ENCODE results near the gene ENKD1. TPM values are rescaled to one million over a fixed set of nuclear protein-coding genes. Genes with fewer than 3 reads are reported as not detected.

ENKD1 gene
- total RNA-seq, 1 donor from 2014 or later, result 9.6 TPM

- H3K27ac ChIP-seq (replicated peaks), result no peak overlapping the region
- intact Hi-C loops (cut with micrococcal nuclease), result no loop called here
- H3K27me3 ChIP-seq (ENCODE audit: low read depth), result no peaks in the 10 kb centered on the region
- TF ChIP-seq, protein P1, sequence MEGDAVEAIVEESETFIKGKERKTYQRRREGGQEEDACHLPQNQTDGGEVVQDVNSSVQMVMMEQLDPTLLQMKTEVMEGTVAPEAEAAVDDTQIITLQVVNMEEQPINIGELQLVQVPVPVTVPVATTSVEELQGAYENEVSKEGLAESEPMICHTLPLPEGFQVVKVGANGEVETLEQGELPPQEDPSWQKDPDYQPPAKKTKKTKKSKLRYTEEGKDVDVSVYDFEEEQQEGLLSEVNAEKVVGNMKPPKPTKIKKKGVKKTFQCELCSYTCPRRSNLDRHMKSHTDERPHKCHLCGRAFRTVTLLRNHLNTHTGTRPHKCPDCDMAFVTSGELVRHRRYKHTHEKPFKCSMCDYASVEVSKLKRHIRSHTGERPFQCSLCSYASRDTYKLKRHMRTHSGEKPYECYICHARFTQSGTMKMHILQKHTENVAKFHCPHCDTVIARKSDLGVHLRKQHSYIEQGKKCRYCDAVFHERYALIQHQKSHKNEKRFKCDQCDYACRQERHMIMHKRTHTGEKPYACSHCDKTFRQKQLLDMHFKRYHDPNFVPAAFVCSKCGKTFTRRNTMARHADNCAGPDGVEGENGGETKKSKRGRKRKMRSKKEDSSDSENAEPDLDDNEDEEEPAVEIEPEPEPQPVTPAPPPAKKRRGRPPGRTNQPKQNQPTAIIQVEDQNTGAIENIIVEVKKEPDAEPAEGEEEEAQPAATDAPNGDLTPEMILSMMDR (IDR thresholded peaks at IDR 0.05; ENCODE audit: borderline replicate concordance), result no peak
- H3K4me3 ChIP-seq, result no peak overlapping the region
- peaks cover 47% of the 10 kb centered on the region for H3K4me1 ChIP-seq
- peaks cover 13% of the 10 kb centered on the region for H3K36me3 ChIP-seq
- H3K9me3 ChIP-seq (replicated peaks), result no peaks in the 10 kb centered on the region
- DNase-seq, result no peak
These were observed 1.7 kb downstream of the ENKD1 start for GRCh38 chr16:67664871-67665270.

DNA sequence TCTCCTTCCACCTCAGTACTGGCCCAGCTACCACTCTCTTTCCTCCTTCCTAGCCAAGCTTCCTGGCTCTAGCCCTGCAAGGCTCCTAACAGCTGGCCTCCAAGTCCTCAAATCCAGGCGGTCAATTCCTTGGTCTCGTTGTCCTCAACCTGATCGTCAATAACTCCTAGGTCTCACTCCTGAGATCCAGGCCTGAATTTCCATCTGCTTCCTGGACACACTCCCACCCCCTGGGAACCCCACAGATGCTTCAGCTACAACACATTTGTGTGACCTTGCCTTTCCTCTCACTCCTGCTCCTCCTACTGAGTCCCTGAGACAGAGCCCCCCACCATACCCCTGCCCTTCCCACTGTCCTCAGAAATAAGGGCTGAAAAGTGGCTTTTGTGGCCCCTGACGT, 2.3 kb downstream of the ENKD1 start:
- TF ChIP-seq, protein P1 (IDR thresholded peaks at IDR 0.05; ENCODE audit: borderline replicate concordance), result no peak
- no peaks in the 10 kb centered on the region for H3K9me3 ChIP-seq (replicated peaks)
- H3K4me3 ChIP-seq, result no peak overlapping the region
- peaks cover 13% of the 10 kb centered on the region for H3K36me3 ChIP-seq
- DNase-seq, result no peak
- intact Hi-C loops (cut with micrococcal nuclease), result no loop called here
- H3K27me3 ChIP-seq (ENCODE audit: low read depth), result no peaks in the 10 kb centered on the region
- peaks cover 53% of the 10 kb centered on the region for H3K4me1 ChIP-seq
- no peak overlapping the region for H3K27ac ChIP-seq (replicated peaks)

GRCh38 chr16:67663877-67664222, 2.7 kb downstream of the ENKD1 start:
- no peaks in the 10 kb centered on the region for H3K9me3 ChIP-seq (replicated peaks)
- peaks cover 13% of the 10 kb centered on the region for H3K36me3 ChIP-seq
- H3K27me3 ChIP-seq (ENCODE audit: low read depth), result no peaks in the 10 kb centered on the region
- intact Hi-C loops (cut with micrococcal nuclease), result no loop called here
- no peak overlapping the region for H3K4me3 ChIP-seq
- DNase-seq, result no peak
- no peak overlapping the region for H3K27ac ChIP-seq (replicated peaks)
- H3K4me1 ChIP-seq, result peaks cover 57% of the 10 kb centered on the region
- TF ChIP-seq, protein P1 (IDR thresholded peaks at IDR 0.05; ENCODE audit: borderline replicate concordance), result no peak

GRCh38 chr16:67663151-67663876, 3.2 kb downstream of the ENKD1 start:
- no peak for DNase-seq
- intact Hi-C loops (cut with micrococcal nuclease), result no loop called here
- no peaks in the 10 kb centered on the region for H3K9me3 ChIP-seq (replicated peaks)

DNA sequence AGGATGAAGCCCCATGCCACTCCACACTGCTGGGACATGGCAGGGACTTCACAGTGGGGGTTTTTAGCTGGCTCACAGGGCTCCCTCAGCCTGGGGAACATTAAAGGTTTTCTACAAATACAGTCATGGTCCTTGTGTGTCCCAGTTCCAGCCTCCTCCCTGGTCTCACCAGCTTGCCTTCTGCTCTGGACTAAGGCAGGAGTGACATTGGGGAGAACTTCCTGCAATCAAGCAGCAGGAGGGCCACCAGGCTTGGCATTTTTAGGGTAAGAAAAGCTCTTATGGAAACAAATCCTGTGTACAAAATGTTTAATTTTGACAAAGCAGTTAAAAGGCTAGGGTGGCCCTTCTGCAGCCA, 3.9 kb downstream of the ENKD1 start:
- peaks cover 13% of the 10 kb centered on the region for H3K36me3 ChIP-seq
- H3K4me3 ChIP-seq, result no peak overlapping the region
- no peak for DNase-seq
- TF ChIP-seq, protein P1 (IDR thresholded peaks at IDR 0.05; ENCODE audit: borderline replicate concordance), result no peak
- intact Hi-C loops (cut with micrococcal nuclease), result no loop called here
- no peak overlapping the region for H3K27ac ChIP-seq (replicated peaks)
- H3K9me3 ChIP-seq (replicated peaks), result no peaks in the 10 kb centered on the region
- H3K4me1 ChIP-seq, result peaks cover 53% of the 10 kb centered on the region
- H3K27me3 ChIP-seq (ENCODE audit: low read depth), result no peaks in the 10 kb centered on the region

More at GRCh38 chr16:67663151-67663876, 3.2 kb downstream of the ENKD1 start:
- TF ChIP-seq, protein P1 (IDR thresholded peaks at IDR 0.05; ENCODE audit: borderline replicate concordance), result no peak
- H3K4me3 ChIP-seq, result no peak overlapping the region
- H3K27me3 ChIP-seq (ENCODE audit: low read depth), result no peaks in the 10 kb centered on the region
- peaks cover 60% of the 10 kb centered on the region for H3K4me1 ChIP-seq
- H3K36me3 ChIP-seq, result peaks cover 13% of the 10 kb centered on the region
- no peak overlapping the region for H3K27ac ChIP-seq (replicated peaks)

All from left ventricle myocardium inferior (tissue), 1 donor.